PC-3 (cell line): ENCODE data around the gene TSHZ3.

Experiments
- EZH2 ChIP-seq: fragments of 300-600 bp; sonication (generic); IDR thresholded peaks from one replicate; pipeline ENCODE4 v1.6.1; 2017; ENCODE audit warnings: antibody characterized with exemption, mild to moderate bottlenecking, low read length; ENCODE audit not compliant: unreplicated experiment
- TF ChIP-seq, protein P1 (sequence below): fragments of 300-600 bp; sonication (generic); conservative IDR thresholded peaks from 2 replicates; pipeline ENCODE4 v1.5.1; 2017; ENCODE audit warnings: antibody characterized with exemption, low read depth, mild to moderate bottlenecking, low read length

DNA sequence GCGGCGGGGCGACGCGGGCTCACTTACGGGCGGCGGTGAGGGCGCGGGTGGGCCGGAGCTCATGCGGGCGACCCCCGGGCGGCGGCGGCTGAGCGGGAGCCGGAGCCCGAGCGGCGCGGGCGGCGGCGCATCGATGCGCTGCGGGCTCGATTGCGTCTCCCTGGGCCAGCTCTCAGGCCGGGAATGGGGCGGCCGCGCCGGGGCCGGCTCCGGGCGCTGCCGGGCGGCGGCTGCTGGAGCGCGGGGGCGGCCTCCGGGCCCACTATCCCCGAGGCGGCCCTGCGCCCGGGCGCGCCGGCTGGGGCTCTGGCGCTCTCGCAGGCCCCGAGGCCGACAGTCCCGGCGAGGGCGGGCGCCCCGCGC is 1.4 kb upstream of the TSHZ3 start:
- TF ChIP-seq, protein P1, sequence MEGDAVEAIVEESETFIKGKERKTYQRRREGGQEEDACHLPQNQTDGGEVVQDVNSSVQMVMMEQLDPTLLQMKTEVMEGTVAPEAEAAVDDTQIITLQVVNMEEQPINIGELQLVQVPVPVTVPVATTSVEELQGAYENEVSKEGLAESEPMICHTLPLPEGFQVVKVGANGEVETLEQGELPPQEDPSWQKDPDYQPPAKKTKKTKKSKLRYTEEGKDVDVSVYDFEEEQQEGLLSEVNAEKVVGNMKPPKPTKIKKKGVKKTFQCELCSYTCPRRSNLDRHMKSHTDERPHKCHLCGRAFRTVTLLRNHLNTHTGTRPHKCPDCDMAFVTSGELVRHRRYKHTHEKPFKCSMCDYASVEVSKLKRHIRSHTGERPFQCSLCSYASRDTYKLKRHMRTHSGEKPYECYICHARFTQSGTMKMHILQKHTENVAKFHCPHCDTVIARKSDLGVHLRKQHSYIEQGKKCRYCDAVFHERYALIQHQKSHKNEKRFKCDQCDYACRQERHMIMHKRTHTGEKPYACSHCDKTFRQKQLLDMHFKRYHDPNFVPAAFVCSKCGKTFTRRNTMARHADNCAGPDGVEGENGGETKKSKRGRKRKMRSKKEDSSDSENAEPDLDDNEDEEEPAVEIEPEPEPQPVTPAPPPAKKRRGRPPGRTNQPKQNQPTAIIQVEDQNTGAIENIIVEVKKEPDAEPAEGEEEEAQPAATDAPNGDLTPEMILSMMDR = no peak
- no peak for TF ChIP-seq EZH2
